Hair follicle dermal papilla cell (primary cell): ENCODE results near the gene PIMREG. TPM values are rescaled to one million over a fixed set of nuclear protein-coding genes. Genes with fewer than 3 reads are reported as not detected.

Experiments
- total RNA-seq: library from RNA; depleted of rRNA; stranded (reverse); fragments of >200 nt; gene quantifications from 2 replicates; pipeline ENCODE4 v1.2.3, GENCODE V29; 2012

Gene PIMREG
- total RNA-seq: 2.7 and 2.8 TPM in 2 replicates

GRCh38 chr17:6443692-6444570, at the start of gene PIMREG:
Gene PIMREG (plus strand): TSS chr17:6444455. CDS start chr17:6445111, 656 bp downstream.

GRCh38 chr17:6435051-6435450, 9.2 kb upstream of the PIMREG start, which contains the start of gene AIPL1:
Gene AIPL1 (minus strand): TSS chr17:6435121. CDS start chr17:6435104, 17 bp downstream.

Other genes starting within 250 kb of the PIMREG start
- under 0.01 TPM in 1 of 2 replicates, not detected in the other for gene AIPL1, start 9.3 kb upstream of the PIMREG start, total RNA-seq
- 0.61 and 0.97 TPM in 2 replicates for gene PITPNM3, start 112.1 kb downstream of the PIMREG start, total RNA-seq
- 13.2 and 26.0 TPM in 2 replicates for gene KIAA0753, start 196.3 kb downstream of the PIMREG start, total RNA-seq
- gene TXNDC17, start 196.6 kb downstream of the PIMREG start, total RNA-seq: 41.7 and 50.0 TPM in 2 replicates
- 4.6 and 7.1 TPM in 2 replicates for gene MED31, start 207.2 kb downstream of the PIMREG start, total RNA-seq
- 0.12 and 0.49 TPM in 2 replicates for gene C17orf100, start 207.3 kb downstream of the PIMREG start, total RNA-seq